ENCODE results near the gene KCNK18.
A peak's percentile ranks its signal among the peaks of the same experiment; 100 is the strongest.

KCNK18 gene

DNA sequence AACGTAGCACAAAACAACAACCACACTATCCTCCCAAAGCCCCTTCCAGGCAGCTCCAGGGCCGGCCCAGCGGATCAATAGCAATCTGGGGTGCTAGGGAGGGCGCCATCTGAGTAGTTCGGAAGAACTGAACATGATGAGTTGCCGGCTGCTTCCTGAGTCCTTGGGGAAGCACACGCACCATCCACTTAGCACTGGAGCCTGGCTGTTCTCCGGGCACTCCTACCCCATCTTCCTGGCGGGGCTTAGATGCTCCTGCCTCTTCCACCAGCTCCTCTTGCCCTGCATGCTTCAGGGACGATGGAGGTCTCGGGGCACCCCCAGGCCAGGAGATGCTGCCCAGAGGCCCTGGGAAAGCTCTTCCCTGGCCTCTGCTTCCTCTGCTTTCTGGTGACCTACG lies at the start of gene KCNK18:
Gene KCNK18 (plus strand): TSS at position 301 of the 400 bp plus-strand sequence. CDS start 0 bp downstream, at position 301.
- H3K27ac Mint-ChIP-seq: no peak within 1 kb of the TSS
- peaks cover 7% of the 10 kb centered on the region for H3K27me3 Mint-ChIP-seq
- H3K4me3 Mint-ChIP-seq: no peak within 1 kb of the TSS
- no peaks in the 10 kb centered on the region for H3K36me3 Mint-ChIP-seq
- no peaks in the 10 kb centered on the region for H3K4me1 Mint-ChIP-seq (ENCODE audit: low read depth)
- no peaks in the 10 kb centered on the region for H3K9me3 Mint-ChIP-seq (ENCODE audit: low read depth)

DNA sequence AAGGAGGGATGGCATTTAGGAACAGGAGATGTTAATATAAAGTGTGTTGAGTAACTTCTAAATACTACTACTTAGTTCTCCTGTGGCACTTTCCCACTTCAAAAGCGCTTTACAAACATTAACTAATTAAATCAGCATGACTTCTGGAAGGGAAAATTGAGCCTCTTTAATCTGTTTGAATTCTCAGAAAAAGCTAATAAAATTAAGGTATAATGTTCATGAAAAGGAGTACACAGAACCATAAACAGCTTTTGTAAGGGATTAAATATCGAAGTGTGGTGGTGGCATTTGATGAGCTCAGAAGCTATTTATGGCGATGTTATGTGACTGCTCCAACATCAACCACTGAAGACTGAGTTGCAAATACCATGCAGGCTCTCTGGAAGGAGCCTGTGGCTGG lies 49.0 kb upstream of the KCNK18 start:
- Mint-ChIP-seq H3K4me3 (no peak overlapping the region), H3K27ac (no peak overlapping the region), H3K27me3 (peaks cover 33% of the 10 kb centered on the region), H3K4me1 (ENCODE audit: low read depth) (no peaks in the 10 kb centered on the region), H3K36me3 (no peaks in the 10 kb centered on the region), H3K9me3 (ENCODE audit: low read depth) (no peaks in the 10 kb centered on the region)

DNA sequence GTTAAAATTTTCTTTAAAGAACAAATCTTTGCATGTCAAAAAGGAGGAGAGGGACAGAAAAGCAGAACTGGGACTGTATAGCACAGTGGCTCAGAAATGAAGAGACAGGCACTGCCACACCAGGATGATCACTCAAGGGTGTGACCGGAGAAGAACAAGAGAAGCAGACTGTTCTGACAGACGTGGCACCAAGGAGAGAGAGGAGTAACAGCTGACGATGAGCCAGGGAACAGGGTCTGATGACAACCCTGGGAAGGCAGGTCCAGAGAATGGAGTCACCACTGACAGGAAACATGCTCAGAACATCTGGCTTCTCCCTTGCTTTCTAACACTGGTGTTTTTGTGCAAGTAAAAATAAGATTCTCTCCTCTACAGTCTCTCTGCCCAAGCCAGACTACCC lies 44.6 kb upstream of the KCNK18 start:
- H3K27ac Mint-ChIP-seq: no peak overlapping the region
- H3K4me1 Mint-ChIP-seq (ENCODE audit: low read depth): no peaks in the 10 kb centered on the region
- no peak overlapping the region for H3K4me3 Mint-ChIP-seq
- H3K36me3 Mint-ChIP-seq: no peaks in the 10 kb centered on the region
- no peaks in the 10 kb centered on the region for H3K9me3 Mint-ChIP-seq (ENCODE audit: low read depth)
- H3K27me3 Mint-ChIP-seq: peaks cover 51% of the 10 kb centered on the region

GRCh38 chr10:117158297-117158696 lies 39.0 kb upstream of the KCNK18 start:
- H3K4me3 Mint-ChIP-seq: no peak overlapping the region

DNA sequence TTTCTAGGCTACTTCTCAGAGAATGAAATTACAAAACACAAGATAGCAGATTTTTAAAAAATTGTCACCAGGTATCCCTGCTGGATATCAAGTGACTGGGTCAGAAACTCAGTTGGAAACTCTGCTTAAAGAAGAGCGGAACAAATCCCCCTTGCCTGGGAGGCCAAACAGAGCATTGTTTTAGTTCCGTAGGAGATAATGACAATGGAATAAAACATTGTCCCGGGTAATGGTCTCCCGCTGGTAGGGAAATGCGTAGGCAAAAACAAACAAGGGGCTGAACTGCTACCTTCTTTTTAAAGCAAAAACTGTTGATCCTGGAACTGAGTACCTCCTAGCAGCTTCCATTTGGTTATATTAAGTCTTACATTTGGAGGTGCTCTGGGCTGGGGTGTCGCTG lies 37.9 kb upstream of the KCNK18 start:
- H3K27ac Mint-ChIP-seq: no peak overlapping the region
- H3K36me3 Mint-ChIP-seq: no peaks in the 10 kb centered on the region
- no peaks in the 10 kb centered on the region for H3K9me3 Mint-ChIP-seq (ENCODE audit: low read depth)
- peaks cover 64% of the 10 kb centered on the region for H3K27me3 Mint-ChIP-seq
- no peak overlapping the region for H3K4me3 Mint-ChIP-seq
- H3K4me1 Mint-ChIP-seq (ENCODE audit: low read depth): peaks cover 14% of the 10 kb centered on the region

More at GRCh38 chr10:117158297-117158696, 39.0 kb upstream of the KCNK18 start:
- Mint-ChIP-seq H3K27ac (no peak overlapping the region), H3K9me3 (ENCODE audit: low read depth) (no peaks in the 10 kb centered on the region), H3K27me3 (peaks cover 65% of the 10 kb centered on the region), H3K4me1 (ENCODE audit: low read depth) (peaks cover 9% of the 10 kb centered on the region), H3K36me3 (no peaks in the 10 kb centered on the region)

- Mint-ChIP-seq H3K27ac (no peak overlapping the region), H3K4me1 (ENCODE audit: low read depth) (peaks cover 21% of the 10 kb centered on the region), H3K36me3 (no peaks in the 10 kb centered on the region), H3K9me3 (ENCODE audit: low read depth) (no peaks in the 10 kb centered on the region), H3K27me3 (peaks cover 63% of the 10 kb centered on the region), H3K4me3 (no peak overlapping the region)
Measured at GRCh38 chr10:117160567-117160966, 36.7 kb upstream of the KCNK18 start.

DNA sequence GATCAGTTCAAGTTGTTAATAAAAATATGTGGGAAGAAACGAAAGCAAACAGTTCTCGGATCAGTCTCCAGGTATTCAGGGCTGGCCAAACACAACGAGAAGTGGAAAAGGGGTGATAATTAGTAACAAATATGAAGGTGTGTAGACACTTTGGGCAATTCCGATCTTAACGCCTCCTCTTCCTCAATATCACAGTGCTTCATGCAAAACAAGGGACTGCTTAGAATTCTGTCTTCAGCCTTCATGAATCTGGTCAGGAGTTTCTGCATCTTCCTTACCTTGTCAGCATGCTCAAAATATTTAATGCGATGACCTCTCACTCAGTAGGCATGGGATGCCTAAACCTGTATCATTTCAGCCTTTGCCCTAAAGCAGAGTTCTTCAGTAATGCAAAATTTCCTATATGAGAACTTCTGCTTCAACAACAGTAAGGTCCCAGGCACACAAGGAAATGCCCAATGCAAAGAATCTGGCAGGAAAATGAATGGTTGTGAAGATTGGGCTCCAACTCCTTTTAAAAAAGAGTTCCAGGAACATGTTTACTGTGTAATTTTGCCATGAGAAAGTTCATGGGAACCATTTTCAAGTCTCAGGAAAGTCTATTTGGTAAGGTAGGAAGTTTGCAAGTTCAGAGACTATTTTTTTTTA lies 35.8 kb upstream of the KCNK18 start:
- Mint-ChIP-seq H3K27ac (no peak overlapping the region), H3K4me1 (ENCODE audit: low read depth) (peaks cover 27% of the 10 kb centered on the region), H3K4me3 (no peak overlapping the region), H3K27me3 (peaks cover 63% of the 10 kb centered on the region), H3K36me3 (no peaks in the 10 kb centered on the region), H3K9me3 (ENCODE audit: low read depth) (no peaks in the 10 kb centered on the region)

DNA sequence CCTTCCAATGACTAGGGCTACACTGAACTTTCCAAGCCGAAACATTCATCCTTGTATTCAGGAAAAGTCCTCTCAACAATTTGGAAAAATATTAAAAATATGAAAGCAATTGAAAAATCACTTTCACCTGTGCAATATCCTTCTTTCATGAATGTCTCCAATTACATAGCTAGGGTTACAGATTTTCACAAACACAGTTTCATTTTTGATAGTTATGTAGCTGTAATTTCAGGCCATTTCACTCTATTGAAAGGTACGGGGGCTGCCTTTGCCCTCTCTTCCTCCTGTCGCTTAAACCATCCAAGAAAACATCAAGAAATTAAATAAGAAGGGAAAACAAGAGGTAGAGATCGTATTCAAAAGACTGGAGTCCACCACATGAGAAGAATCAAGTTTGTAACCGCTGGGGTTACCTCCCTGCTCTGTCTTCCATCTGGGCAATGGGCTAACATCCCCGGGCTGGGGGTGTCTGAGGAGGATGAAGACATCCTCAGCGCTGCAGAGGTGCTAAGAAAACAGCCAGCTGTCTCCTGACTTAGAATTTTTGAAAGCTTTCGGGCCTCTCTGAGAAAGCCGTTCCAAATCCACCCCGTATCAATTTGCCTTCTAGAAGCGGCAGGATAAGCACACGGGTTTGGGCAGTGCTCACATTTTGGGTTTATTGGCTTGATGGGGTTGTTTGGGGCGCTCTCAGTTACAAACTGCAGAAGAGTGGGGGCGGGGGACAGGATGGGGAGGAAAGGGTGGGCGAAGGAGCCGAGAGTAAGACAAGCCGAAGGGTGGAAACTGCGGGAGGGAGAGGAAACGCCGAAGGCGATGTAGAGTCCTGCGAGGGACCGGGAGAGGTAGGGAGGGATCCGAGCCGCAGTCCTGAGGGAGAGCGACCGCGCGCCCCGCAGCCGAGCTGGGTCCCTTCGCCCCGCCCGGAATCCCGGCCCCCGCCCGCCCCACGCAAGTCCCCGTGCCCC lies 34.9 kb upstream of the KCNK18 start:
- Mint-ChIP-seq H3K9me3 (ENCODE audit: low read depth) (no peaks in the 10 kb centered on the region), H3K4me1 (ENCODE audit: low read depth) (peaks cover 35% of the 10 kb centered on the region), H3K27ac (no peak overlapping the region), H3K4me3 (peak overlapping the region; percentile 58), H3K36me3 (no peaks in the 10 kb centered on the region), H3K27me3 (peaks cover 65% of the 10 kb centered on the region)

- no peaks in the 10 kb centered on the region for H3K36me3 Mint-ChIP-seq
- no peak overlapping the region for H3K27ac Mint-ChIP-seq
- H3K4me1 Mint-ChIP-seq (ENCODE audit: low read depth): peaks cover 40% of the 10 kb centered on the region
- H3K27me3 Mint-ChIP-seq: peaks cover 59% of the 10 kb centered on the region
- H3K4me3 Mint-ChIP-seq: peak overlapping the region; percentile 40
- H3K9me3 Mint-ChIP-seq (ENCODE audit: low read depth): no peaks in the 10 kb centered on the region
Measured at GRCh38 chr10:117163061-117163953, 34.0 kb upstream of the KCNK18 start.

DNA sequence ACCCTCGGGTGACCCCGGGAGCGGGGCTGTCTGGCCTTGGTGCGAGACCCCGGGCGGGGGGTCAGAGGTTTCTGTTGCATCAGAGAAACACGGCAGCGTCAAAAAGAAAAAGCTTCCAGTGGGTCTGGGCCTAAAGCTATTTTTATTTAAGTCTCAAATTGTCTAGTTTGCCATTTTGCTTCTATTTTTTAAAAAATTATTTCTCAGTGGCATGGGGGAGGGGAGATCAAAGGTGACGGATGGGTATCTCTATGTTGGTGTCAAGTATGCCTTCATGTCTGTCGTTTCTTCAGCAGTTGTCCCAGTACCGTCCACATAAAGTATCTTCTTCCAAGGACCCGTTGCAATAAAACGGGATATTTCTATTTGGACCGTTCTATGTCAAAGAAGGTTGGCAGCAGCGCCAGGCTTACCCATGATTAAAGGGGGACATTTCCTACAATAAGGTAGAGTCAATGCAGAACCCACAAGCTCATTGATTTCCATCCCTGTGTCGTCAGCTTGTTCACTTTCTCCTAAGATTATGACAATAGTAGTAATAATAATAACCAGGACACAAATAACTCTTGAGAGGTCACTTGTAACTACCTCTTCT lies 33.2 kb upstream of the KCNK18 start:
- peak overlapping the region; percentile 40 for H3K4me3 Mint-ChIP-seq
- H3K36me3 Mint-ChIP-seq: no peaks in the 10 kb centered on the region
- peaks cover 40% of the 10 kb centered on the region for H3K4me1 Mint-ChIP-seq (ENCODE audit: low read depth)
- H3K27ac Mint-ChIP-seq: no peak overlapping the region
- peaks cover 56% of the 10 kb centered on the region for H3K27me3 Mint-ChIP-seq
- no peaks in the 10 kb centered on the region for H3K9me3 Mint-ChIP-seq (ENCODE audit: low read depth)

DNA sequence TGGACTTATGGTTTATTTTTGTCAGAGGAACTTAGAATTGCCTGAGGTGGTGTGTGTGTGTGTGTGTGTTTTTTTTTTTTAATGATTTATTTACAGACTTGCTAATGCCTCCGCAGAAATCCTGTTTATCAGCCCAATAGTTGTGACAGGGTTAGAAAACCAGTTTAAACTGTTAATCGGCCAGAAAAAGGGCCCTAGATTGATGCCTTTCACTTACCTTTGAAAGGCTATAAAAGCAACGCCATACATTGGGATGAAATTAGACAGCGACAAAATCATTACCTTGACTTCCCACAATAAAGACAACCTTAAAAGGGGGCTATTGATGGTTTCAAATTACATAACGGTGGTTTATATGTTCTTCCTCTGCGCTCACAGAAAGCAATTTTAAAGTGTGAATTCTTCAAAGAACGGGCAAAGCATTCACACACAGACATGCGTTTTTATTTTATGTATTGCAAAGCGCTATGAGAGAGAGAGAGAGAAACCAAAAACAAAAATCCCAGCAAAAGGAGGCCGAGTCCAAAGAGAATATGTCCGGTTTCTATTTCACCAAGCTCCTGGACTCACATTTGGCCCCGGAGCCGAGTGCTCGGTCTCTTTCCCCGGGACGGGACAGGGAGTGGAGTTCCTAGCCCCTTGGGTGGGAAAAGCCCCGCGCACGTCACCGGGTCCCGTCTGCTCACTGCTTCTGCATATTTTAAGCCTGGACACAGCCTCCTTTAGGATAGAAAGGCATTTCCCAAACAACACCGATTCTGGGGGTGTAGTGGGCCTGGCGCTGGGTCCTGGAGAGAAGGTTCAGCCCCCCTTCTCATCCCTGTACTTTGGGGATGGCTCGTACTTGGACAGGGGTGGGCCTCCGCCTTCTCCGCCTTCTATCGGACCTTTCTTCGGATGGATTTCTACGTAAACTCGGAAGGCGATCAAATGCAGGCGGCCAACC lies 32.4 kb upstream of the KCNK18 start:
- peaks cover 42% of the 10 kb centered on the region for H3K4me1 Mint-ChIP-seq (ENCODE audit: low read depth)
- H3K36me3 Mint-ChIP-seq: no peaks in the 10 kb centered on the region
- H3K27me3 Mint-ChIP-seq: peaks cover 58% of the 10 kb centered on the region
- H3K27ac Mint-ChIP-seq: no peak overlapping the region
- H3K9me3 Mint-ChIP-seq (ENCODE audit: low read depth): no peaks in the 10 kb centered on the region
- H3K4me3 Mint-ChIP-seq: peak overlapping the region; percentile 38

DNA sequence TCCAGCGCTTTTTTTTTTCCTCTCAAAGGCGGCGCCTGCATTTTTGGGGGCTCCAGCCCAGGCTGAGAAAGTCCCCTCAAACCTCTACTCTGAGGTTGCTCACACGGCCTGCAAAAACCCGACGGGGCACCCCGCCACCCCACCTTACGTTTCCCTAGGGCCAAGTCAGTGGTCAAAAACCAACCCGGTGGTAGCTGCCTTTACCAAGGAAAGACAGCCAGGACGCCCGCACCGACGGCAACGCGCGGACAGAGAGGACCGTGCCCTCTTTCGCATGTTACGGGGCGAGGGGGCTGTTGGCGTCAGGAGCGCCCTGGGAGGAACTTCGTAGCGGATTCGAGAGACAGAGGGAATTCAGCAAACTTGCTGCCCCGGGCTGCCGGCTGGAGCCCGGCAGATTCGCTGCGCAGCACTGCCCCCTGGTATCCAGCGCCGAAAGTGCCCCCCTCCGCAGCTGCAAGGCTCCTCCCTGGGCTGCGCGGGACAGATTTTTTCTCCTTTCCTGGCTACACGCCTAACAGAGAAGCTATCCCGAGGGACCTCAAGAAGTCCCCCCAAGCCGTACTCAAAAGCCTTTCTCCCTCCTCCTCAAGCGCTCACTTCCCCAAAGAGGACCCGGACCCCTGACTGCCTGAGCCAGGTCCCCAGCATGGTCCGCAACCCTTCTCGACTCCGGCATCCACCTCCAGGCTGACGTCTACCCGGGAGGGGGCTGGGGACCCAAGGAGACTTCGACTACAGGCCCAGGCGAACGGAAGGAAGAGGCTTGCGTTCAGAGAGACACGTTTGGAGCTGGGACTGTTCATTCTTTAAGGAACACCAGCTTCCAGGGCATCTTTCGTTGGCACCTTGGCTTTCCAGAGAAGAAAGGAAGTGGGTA lies 31.5 kb upstream of the KCNK18 start:
- H3K36me3 Mint-ChIP-seq: no peaks in the 10 kb centered on the region
- H3K4me1 Mint-ChIP-seq (ENCODE audit: low read depth): peaks cover 42% of the 10 kb centered on the region
- H3K27ac Mint-ChIP-seq: no peak overlapping the region
- peaks cover 55% of the 10 kb centered on the region for H3K27me3 Mint-ChIP-seq
- H3K9me3 Mint-ChIP-seq (ENCODE audit: low read depth): no peaks in the 10 kb centered on the region
- H3K4me3 Mint-ChIP-seq: peak overlapping the region; percentile 1

Measured in activated naive CD8-positive, alpha-beta T cell (primary cell).